GM12865 (cell line): Measurements from ENCODE around the gene GCK.

Experiments used
- DNase-seq: peaks from one replicate; pipeline ENCODE4 v3.0.0; 2010; ENCODE audit warnings: low read depth
- H3K4me3 ChIP-seq: 2 replicates; pipeline ENCODE4 v1.5.1; 2011; ENCODE audit warnings: mild to moderate bottlenecking, low read depth, low read length, control low read depth
- CTCF ChIP-seq: IDR thresholded peaks from 2 replicates; pipeline ENCODE4 v1.5.1; 2011; ENCODE audit warnings: low read length, control low read depth, low read depth, inconsistent platforms; ENCODE audit not compliant: insufficient read depth; ENCODE audit errors: missing control alignments

The GCK gene

GRCh38 chr7:44232901-44233715 is 43.9 kb upstream of the GCK start:
- no peak for DNase-seq
- H3K4me3 ChIP-seq: no peak overlapping the region
- no peak for TF ChIP-seq CTCF

- TF ChIP-seq CTCF: no peak
- no peak for DNase-seq
- no peak overlapping the region for H3K4me3 ChIP-seq
Measured at GRCh38 chr7:44232396-44232795, 43.2 kb upstream of the GCK start.

GRCh38 chr7:44231088-44231487 is 41.8 kb upstream of the GCK start:
- TF ChIP-seq CTCF: no peak
- DNase-seq: no peak

GRCh38 chr7:44230286-44230685 is 41.0 kb upstream of the GCK start:
- H3K4me3 ChIP-seq: no peak overlapping the region
- TF ChIP-seq CTCF: no peak
- DNase-seq: no peak

More at GRCh38 chr7:44231088-44231487, 41.8 kb upstream of the GCK start:
- H3K4me3 ChIP-seq: no peak overlapping the region

DNA sequence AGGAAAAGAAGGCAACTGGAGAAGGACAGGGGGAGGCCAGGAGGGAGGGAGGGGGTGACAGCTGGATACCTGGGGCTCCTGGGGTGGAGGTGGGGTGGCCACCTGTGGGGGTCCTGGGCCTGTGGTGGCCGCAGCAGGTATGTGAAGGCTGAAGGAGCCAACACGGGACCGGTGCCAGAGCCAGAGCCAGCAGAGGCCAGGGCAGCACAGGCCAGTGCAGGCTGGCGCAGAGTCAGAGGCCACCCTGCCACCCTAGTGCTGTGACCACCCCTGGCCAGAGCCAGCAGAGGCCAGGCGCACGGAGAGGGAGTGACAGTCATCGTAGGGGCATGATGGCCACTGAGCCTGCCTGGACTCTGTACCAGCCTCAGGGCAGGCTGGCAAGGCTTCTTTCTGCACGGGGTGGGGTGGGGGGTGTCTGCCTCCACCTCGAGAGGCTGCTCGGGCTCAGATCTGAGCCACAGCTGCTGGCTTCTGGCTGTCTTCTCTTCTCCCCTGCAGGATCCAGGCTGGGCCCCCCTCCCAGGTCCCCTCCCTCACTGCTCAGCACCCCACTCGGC is 40.4 kb upstream of the GCK start:
- TF ChIP-seq CTCF: no peak
- no peak for DNase-seq
- no peak overlapping the region for H3K4me3 ChIP-seq

GRCh38 chr7:44228571-44229350 is 39.5 kb upstream of the GCK start:
- TF ChIP-seq CTCF: no peak
- H3K4me3 ChIP-seq: no peak overlapping the region
- DNase-seq: no peak
